ENCODE measurements around the gene SAG.

The SAG gene

GRCh38 chr2:233281553-233281952 is 26.1 kb upstream of the SAG start:
- in situ Hi-C loops (cut with MboI; ENCODE audit: low pct_unique_long_range_greater_than_20kb, low sequenced_read_pairs, unreplicated experiment) = no loop called here
- no peak for TF ChIP-seq CTCF (IDR thresholded peaks at IDR 0.05; ENCODE audit: extremely low read depth, insufficient read depth, missing control alignments)
- DNase-seq (ENCODE audit: low spot score) = no peak

- in situ Hi-C loops (cut with MboI; ENCODE audit: low pct_unique_long_range_greater_than_20kb, low sequenced_read_pairs, unreplicated experiment) = no loop called here
- no peak for TF ChIP-seq CTCF (IDR thresholded peaks at IDR 0.05; ENCODE audit: extremely low read depth, insufficient read depth, missing control alignments)
- DNase-seq (ENCODE audit: low spot score) = no peak
Observed at GRCh38 chr2:233281992-233282603, 25.5 kb upstream of the SAG start.

- DNase-seq (ENCODE audit: low spot score) = no peak
- in situ Hi-C loops (cut with MboI; ENCODE audit: low pct_unique_long_range_greater_than_20kb, low sequenced_read_pairs, unreplicated experiment) = no loop called here
- TF ChIP-seq CTCF (IDR thresholded peaks at IDR 0.05; ENCODE audit: extremely low read depth, insufficient read depth, missing control alignments) = no peak
Observed at GRCh38 chr2:233285921-233286320, 21.7 kb upstream of the SAG start.

- no peak for DNase-seq (ENCODE audit: low spot score)
- in situ Hi-C loops (cut with MboI; ENCODE audit: low pct_unique_long_range_greater_than_20kb, low sequenced_read_pairs, unreplicated experiment) = no loop called here
- TF ChIP-seq CTCF (IDR thresholded peaks at IDR 0.05; ENCODE audit: extremely low read depth, insufficient read depth, missing control alignments) = no peak
Observed at GRCh38 chr2:233287871-233288270, 19.7 kb upstream of the SAG start.

GRCh38 chr2:233288663-233289062 is 19.0 kb upstream of the SAG start:
- in situ Hi-C loops (cut with MboI; ENCODE audit: low pct_unique_long_range_greater_than_20kb, low sequenced_read_pairs, unreplicated experiment) = no loop called here
- TF ChIP-seq CTCF (IDR thresholded peaks at IDR 0.05; ENCODE audit: extremely low read depth, insufficient read depth, missing control alignments) = no peak
- no peak for DNase-seq (ENCODE audit: low spot score)

- TF ChIP-seq CTCF (IDR thresholded peaks at IDR 0.05; ENCODE audit: extremely low read depth, insufficient read depth, missing control alignments) = no peak
- DNase-seq (ENCODE audit: low spot score) = no peak
- in situ Hi-C loops (cut with MboI; ENCODE audit: low pct_unique_long_range_greater_than_20kb, low sequenced_read_pairs, unreplicated experiment) = no loop called here
Observed at GRCh38 chr2:233289648-233290047, 18.0 kb upstream of the SAG start.
